ENCODE results near the gene ADRA2B. TPM values are rescaled to one million over a fixed set of nuclear protein-coding genes. Genes with fewer than 3 reads are reported as not detected.

The ADRA2B gene
- polyA plus RNA-seq, 3 donors: 1.6 TPM; not detected in 2

- Histone ChIP-seq H3K27ac (ENCODE audit: low read depth in 1 of 2, low read length in 2 of 2) (peak overlapping the region; percentile 6 to 48), H3K27me3 (ENCODE audit: control insufficient read depth in 2 of 2, insufficient read depth in 2 of 2, low read length in 2 of 2) (no peaks in the 10 kb centered on the region), H3K9ac (ENCODE audit: insufficient read depth, low read length, poor library complexity, severe bottlenecking) (peak overlapping the region; percentile 24), H2AFZ (ENCODE audit: insufficient read depth, low read depth, low read length, poor library complexity, severe bottlenecking) (peak overlapping the region; percentile 48), H3K4me2 (replicated peaks; ENCODE audit: extremely low read depth, low read length, poor library complexity, severe bottlenecking) (peak overlapping the region; percentile 59), H3K36me3 (replicated peaks in 1 of 2; ENCODE audit: control insufficient read depth in 1 of 2, insufficient read depth in 2 of 2, low read length in 2 of 2) (no peaks in the 10 kb centered on the region), H3K9me3 (replicated peaks in 1 of 2; ENCODE audit: control insufficient read depth in 1 of 2, insufficient read depth in 1 of 2, low read length in 2 of 2) (no peaks in the 10 kb centered on the region), H3K4me3 (replicated peaks in 1 of 3; ENCODE audit: low read depth in 2 of 3, low read length in 3 of 3) (peak overlapping the region in 1 of 3 experiments; percentile 41), H4K20me1 (ENCODE audit: insufficient read depth, low read length) (peaks cover 12% of the 10 kb centered on the region), H3K4me1 (ENCODE audit: control insufficient read depth in 1 of 2, insufficient read depth in 2 of 2, low read length in 2 of 2) (peaks cover 49 to 54% of the 10 kb centered on the region in 2 donors), H3K79me2 (ENCODE audit: insufficient read depth, low read length) (peaks cover 7% of the 10 kb centered on the region)
- intact Hi-C loops (cut with micrococcal nuclease): loop anchor here (10.0 kb wide), 2 partner anchors 116 to 386 kb away; partner anchors contain the start of genes ARID5A (in 2 of the 2), CIAO1 (in 1 of the 2) and TMEM127 (in 1 of the 2)
- Mint-ChIP-seq H3K27ac (peak overlapping the region; percentile 84 to 99 (median 97)), H3K9me3 (peaks cover 0 to 3% (median 0%) of the 10 kb centered on the region in 7 donors), H3K4me1 (peaks cover 61% of the 10 kb centered on the region), H3K4me3 (peak overlapping the region; percentile 70 to 81), H3K36me3 (peaks cover 8 to 9% of the 10 kb centered on the region in 2 donors), H3K27me3 (ENCODE audit: low read depth in 3 of 3) (peaks cover 3 to 13% (median 3%) of the 10 kb centered on the region in 3 donors)
- no peak for TF ChIP-seq CTCF (IDR thresholded peaks at IDR 0.05)
- DNase-seq: peak; percentile 97 to 100 (median 98)
- WGBS (ENCODE audit: insufficient coverage): 38% methylated on average over 26 of the region's 29 CpGs
Measured at GRCh38 chr2:96148410-96149217, 32.2 kb upstream of the ADRA2B start.

- WGBS (ENCODE audit: insufficient coverage): 94% methylated on average over 2 of the region's 9 CpGs
- no peak overlapping the region for H3K4me3 ChIP-seq (replicated peaks in 1 of 3; ENCODE audit: low read depth in 2 of 3, low read length in 3 of 3)
- peak overlapping the region; percentile 59 for H3K4me2 ChIP-seq (replicated peaks; ENCODE audit: extremely low read depth, low read length, poor library complexity, severe bottlenecking)
- intact Hi-C loops (cut with micrococcal nuclease): loop anchor here (10.0 kb wide), 2 partner anchors 117 to 387 kb away; partner anchors contain the start of genes ARID5A (in 2 of the 2), CIAO1 (in 1 of the 2) and TMEM127 (in 1 of the 2)
- H3K9me3 ChIP-seq (replicated peaks in 1 of 2; ENCODE audit: control insufficient read depth in 1 of 2, insufficient read depth in 1 of 2, low read length in 2 of 2): no peaks in the 10 kb centered on the region
- H3K9ac ChIP-seq (ENCODE audit: insufficient read depth, low read length, poor library complexity, severe bottlenecking): no peak overlapping the region
- peaks cover 60% of the 10 kb centered on the region for H3K4me1 Mint-ChIP-seq
- no peaks in the 10 kb centered on the region for H3K36me3 ChIP-seq (replicated peaks in 1 of 2; ENCODE audit: control insufficient read depth in 1 of 2, insufficient read depth in 2 of 2, low read length in 2 of 2)
- no peaks in the 10 kb centered on the region for H3K27me3 ChIP-seq (ENCODE audit: control insufficient read depth in 2 of 2, insufficient read depth in 2 of 2, low read length in 2 of 2)
- no peak for TF ChIP-seq CTCF (IDR thresholded peaks at IDR 0.05)
- H3K27ac ChIP-seq (ENCODE audit: low read depth in 1 of 2, low read length in 2 of 2): peak overlapping the region; percentile 6 to 48
- H3K79me2 ChIP-seq (ENCODE audit: insufficient read depth, low read length): peaks cover 7% of the 10 kb centered on the region
- peak in 1 of 3 donors; percentile 34 for DNase-seq
- peaks cover 0 to 3% (median 0%) of the 10 kb centered on the region in 7 donors for H3K9me3 Mint-ChIP-seq
- peaks cover 12 to 15% of the 10 kb centered on the region in 2 donors for H3K36me3 Mint-ChIP-seq
- H3K27me3 Mint-ChIP-seq (ENCODE audit: low read depth in 3 of 3): peaks cover 2 to 13% (median 3%) of the 10 kb centered on the region in 3 donors
- H4K20me1 ChIP-seq (ENCODE audit: insufficient read depth, low read length): peaks cover 21% of the 10 kb centered on the region
- H2AFZ ChIP-seq (ENCODE audit: insufficient read depth, low read depth, low read length, poor library complexity, severe bottlenecking): no peak overlapping the region
- H3K4me3 Mint-ChIP-seq: peak overlapping the region in 1 of 2 donors; percentile 81
- peak overlapping the region; percentile 84 to 99 (median 98) for H3K27ac Mint-ChIP-seq
- peaks cover 49 to 57% of the 10 kb centered on the region in 2 donors for H3K4me1 ChIP-seq (ENCODE audit: control insufficient read depth in 1 of 2, insufficient read depth in 2 of 2, low read length in 2 of 2)
Measured at GRCh38 chr2:96147593-96148201, 31.3 kb upstream of the ADRA2B start.

All from CD14-positive monocyte (primary cell).